Lower leg skin (tissue), 3 donors: ENCODE measurements around the gene PTPRN2.

Source experiments
- POLR2A ChIP-seq, 2 donors: fragments of 450-650 bp; IDR thresholded peaks; one replicate each; pipeline ENCODE4 v1.6.1; 2016 to 2017; ENCODE audit warnings: antibody characterized with exemption in 2 of 2, mild to moderate bottlenecking in 1 of 2, moderate library complexity in 1 of 2
- TF ChIP-seq, protein P1 (sequence below), 3 donors: fragments of 450-650 bp; IDR thresholded peaks; one replicate each; pipeline ENCODE4 v1.5.1; 2016; ENCODE audit warnings: antibody characterized with exemption in 3 of 3, mild to moderate bottlenecking in 3 of 3, moderate library complexity in 2 of 3

DNA sequence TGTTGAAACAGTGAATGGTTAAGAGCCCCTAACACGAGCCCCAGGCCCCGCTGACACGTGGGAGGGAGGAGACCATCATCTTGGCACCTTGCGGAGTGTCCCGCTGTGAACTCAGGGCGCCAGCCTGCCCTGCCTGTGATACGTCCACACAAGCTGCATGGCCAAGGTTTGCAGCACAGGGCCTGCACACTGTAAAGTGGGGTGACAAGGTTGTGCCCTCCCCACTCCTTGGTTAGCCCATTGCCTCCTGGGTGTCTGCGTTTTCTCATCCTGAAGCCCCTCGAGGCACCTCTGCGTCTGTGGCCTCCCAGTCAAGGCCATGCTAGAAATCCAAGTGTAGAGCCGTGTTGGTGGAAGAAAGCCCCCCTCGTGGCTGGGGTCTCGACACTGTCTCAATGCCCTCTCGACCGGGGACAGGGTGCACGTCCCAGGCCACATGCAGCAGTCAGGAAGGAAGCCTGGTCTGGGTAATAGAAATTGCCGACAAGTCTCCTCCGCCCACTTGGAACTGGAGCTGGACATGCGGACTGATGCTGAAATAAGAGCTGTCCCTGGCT, 1058.8 kb downstream of the PTPRN2 start:
- TF ChIP-seq, protein P1, sequence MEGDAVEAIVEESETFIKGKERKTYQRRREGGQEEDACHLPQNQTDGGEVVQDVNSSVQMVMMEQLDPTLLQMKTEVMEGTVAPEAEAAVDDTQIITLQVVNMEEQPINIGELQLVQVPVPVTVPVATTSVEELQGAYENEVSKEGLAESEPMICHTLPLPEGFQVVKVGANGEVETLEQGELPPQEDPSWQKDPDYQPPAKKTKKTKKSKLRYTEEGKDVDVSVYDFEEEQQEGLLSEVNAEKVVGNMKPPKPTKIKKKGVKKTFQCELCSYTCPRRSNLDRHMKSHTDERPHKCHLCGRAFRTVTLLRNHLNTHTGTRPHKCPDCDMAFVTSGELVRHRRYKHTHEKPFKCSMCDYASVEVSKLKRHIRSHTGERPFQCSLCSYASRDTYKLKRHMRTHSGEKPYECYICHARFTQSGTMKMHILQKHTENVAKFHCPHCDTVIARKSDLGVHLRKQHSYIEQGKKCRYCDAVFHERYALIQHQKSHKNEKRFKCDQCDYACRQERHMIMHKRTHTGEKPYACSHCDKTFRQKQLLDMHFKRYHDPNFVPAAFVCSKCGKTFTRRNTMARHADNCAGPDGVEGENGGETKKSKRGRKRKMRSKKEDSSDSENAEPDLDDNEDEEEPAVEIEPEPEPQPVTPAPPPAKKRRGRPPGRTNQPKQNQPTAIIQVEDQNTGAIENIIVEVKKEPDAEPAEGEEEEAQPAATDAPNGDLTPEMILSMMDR (IDR thresholded peaks at IDR 0.05), result no peak
- TF ChIP-seq POLR2A (IDR thresholded peaks at IDR 0.05), result no peak
